ENCODE results near the gene KCTD6. TPM values are rescaled to one million over a fixed set of nuclear protein-coding genes. Genes with fewer than 3 reads are reported as not detected.

Gene KCTD6
- total RNA-seq, 6 experiments from 2014 or later, result 6.4 to 9.6 (median 7.4) TPM

- Mint-ChIP-seq H3K27me3 (ENCODE audit: insufficient read depth) (peaks cover under 1% of the 10 kb centered on the region; the same call in 1 of the 2 replicates), H3K36me3 (ENCODE audit: low read depth) (no peaks in the 10 kb centered on the region), H3K27ac (peak overlapping the region; percentile 94), H3K9me3 (no peaks in the 10 kb centered on the region), H3K4me1 (ENCODE audit: low read depth) (peaks cover 37% of the 10 kb centered on the region), H3K4me3 (peak overlapping the region; percentile 70)
- TF ChIP-seq, protein P1, sequence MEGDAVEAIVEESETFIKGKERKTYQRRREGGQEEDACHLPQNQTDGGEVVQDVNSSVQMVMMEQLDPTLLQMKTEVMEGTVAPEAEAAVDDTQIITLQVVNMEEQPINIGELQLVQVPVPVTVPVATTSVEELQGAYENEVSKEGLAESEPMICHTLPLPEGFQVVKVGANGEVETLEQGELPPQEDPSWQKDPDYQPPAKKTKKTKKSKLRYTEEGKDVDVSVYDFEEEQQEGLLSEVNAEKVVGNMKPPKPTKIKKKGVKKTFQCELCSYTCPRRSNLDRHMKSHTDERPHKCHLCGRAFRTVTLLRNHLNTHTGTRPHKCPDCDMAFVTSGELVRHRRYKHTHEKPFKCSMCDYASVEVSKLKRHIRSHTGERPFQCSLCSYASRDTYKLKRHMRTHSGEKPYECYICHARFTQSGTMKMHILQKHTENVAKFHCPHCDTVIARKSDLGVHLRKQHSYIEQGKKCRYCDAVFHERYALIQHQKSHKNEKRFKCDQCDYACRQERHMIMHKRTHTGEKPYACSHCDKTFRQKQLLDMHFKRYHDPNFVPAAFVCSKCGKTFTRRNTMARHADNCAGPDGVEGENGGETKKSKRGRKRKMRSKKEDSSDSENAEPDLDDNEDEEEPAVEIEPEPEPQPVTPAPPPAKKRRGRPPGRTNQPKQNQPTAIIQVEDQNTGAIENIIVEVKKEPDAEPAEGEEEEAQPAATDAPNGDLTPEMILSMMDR (IDR thresholded peaks at IDR 0.05), result no peak
- peak; percentile 61 for DNase-seq
These were observed 4.6 kb upstream of the KCTD6 start for GRCh38 chr3:58487140-58487886.

DNA sequence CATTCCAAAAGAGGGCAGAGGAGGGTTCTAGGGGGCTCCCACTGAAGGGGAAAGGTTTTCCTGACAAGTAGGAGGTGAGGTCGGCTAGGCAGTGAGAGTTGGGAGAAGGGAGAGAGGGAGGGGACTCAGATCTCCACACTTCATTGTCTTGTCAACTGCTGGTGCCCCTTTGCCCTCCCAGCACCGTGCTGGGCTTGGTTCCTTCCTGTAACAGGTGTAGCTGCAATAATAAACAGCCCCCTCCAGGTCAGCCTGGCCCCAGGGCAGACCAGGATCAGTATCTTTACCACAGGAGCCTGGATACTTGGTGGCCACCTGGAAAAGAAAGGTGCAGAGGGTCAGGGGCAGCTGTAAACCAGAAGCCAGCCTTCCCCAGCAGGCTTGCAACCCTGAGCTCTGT is 2.9 kb upstream of the KCTD6 start:
- no peak for DNase-seq
- Mint-ChIP-seq H3K9me3 (no peaks in the 10 kb centered on the region), H3K4me3 (no peak overlapping the region), H3K4me1 (ENCODE audit: low read depth) (peaks cover 52% of the 10 kb centered on the region), H3K36me3 (ENCODE audit: low read depth) (no peaks in the 10 kb centered on the region; the same call in 1 of the 2 replicates), H3K27ac (no peak overlapping the region), H3K27me3 (ENCODE audit: insufficient read depth) (no peaks in the 10 kb centered on the region; the same call in 1 of the 2 replicates)
- TF ChIP-seq, protein P1 (IDR thresholded peaks at IDR 0.05), result no peak

GRCh38 chr3:58490860-58491501 is 915 bp upstream of the KCTD6 start:
- TF ChIP-seq, protein P1 (IDR thresholded peaks at IDR 0.05), result no peak
- Mint-ChIP-seq H3K27me3 (ENCODE audit: insufficient read depth) (no peaks in the 10 kb centered on the region; the same call in 1 of the 2 replicates), H3K27ac (peak overlapping the region; percentile 80), H3K4me1 (ENCODE audit: low read depth) (peaks cover 69% of the 10 kb centered on the region), H3K9me3 (no peaks in the 10 kb centered on the region), H3K36me3 (ENCODE audit: low read depth) (no peaks in the 10 kb centered on the region; the same call in 1 of the 2 replicates), H3K4me3 (peak overlapping the region; percentile 88)
- no peak for DNase-seq

DNA sequence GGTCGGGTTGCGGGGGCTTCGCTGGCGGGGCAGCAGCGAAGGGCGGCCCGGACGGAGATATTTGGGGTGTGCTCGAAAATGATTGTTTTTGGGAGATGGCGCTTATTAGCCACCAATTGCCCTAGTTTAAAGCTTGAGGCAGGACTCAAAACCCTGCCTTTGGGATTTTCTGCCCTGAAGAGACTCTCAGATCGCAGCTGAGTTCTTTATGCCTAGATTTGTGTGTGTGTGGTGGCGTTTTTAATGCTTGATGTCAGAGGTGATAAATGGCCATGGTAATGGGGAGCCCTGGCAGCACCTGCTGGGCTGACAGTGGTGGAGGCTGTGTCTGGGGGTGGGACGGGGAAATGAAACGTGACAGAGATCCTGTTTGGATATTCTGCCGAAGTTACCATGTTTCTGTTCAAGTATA is 604 bp downstream of the KCTD6 start:
- TF ChIP-seq, protein P1 (IDR thresholded peaks at IDR 0.05), result no peak
- H3K27me3 Mint-ChIP-seq (ENCODE audit: insufficient read depth), result no peaks in the 10 kb centered on the region; the same call in none of the 2 replicates
- H3K36me3 Mint-ChIP-seq (ENCODE audit: low read depth), result no peaks in the 10 kb centered on the region; the same call in 1 of the 2 replicates
- no peaks in the 10 kb centered on the region for H3K9me3 Mint-ChIP-seq
- peaks cover 69% of the 10 kb centered on the region for H3K4me1 Mint-ChIP-seq (ENCODE audit: low read depth)
- peak overlapping the region; percentile 98 for H3K4me3 Mint-ChIP-seq
- peak overlapping the region; percentile 82 for H3K27ac Mint-ChIP-seq
- no peak for DNase-seq

GRCh38 chr3:58494107-58494506 is 2.2 kb downstream of the KCTD6 start:
- peak overlapping the region; percentile 24; the same call in 1 of the 2 replicates for H3K27ac Mint-ChIP-seq
- TF ChIP-seq, protein P1 (IDR thresholded peaks at IDR 0.05), result no peak
- DNase-seq, result no peak
- no peaks in the 10 kb centered on the region for H3K9me3 Mint-ChIP-seq
- peak overlapping the region; percentile 98; the same call in 1 of the 2 replicates for H3K4me3 Mint-ChIP-seq
- peaks cover 68% of the 10 kb centered on the region for H3K4me1 Mint-ChIP-seq (ENCODE audit: low read depth)
- H3K27me3 Mint-ChIP-seq (ENCODE audit: insufficient read depth), result no peaks in the 10 kb centered on the region; the same call in none of the 2 replicates
- H3K36me3 Mint-ChIP-seq (ENCODE audit: low read depth), result peaks cover 3% of the 10 kb centered on the region; the same call in 1 of the 2 replicates

Measured in HFFc6 (cell line).